ENCODE results near the gene FARP2. TPM values are rescaled to one million over a fixed set of nuclear protein-coding genes. Genes with fewer than 3 reads are reported as not detected.

The FARP2 gene
- total RNA-seq, 2 donors from 2014 or later: 30.1 to 44.2 TPM

DNA sequence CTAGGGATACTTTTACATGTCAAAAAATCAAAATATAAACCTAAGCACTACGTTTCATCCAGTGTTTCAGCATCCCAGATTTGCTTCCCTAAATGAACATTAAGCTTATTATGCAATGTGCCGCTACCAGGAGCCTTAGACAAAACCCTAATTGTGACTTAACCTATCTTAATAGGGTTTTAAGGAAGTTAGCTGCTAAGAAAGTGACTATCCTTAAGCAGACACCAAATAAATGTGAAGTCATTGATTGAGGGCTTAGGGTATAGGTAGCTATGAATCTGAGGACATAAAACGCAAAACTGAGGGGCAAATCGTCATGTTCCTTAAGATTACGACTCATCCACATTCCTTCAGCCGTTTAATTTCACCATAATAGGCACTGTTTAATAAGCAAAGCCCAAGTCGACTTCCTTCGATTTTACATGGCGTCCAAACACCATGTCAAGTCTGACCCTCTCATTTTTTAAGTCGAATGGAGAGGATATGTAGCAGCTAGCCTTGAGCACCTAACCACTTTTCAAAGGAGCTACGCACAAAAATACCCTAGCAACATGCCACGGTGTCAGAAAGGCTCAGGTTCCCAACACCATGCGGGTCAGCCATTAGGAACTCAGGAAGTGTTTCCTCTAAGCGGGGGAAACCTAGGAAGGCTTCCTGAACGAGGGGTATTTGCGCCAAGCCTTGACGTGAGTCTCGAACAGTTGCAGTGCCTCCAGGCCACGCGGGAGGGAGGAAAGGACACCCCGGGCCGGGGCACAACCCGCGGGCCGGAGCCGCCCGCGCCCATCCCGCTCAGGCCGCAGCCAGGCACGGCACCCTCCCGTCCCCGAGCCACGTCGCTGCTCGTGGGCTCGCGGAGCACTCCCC, 41.6 kb upstream of the FARP2 start:
- H3K4me1 ChIP-seq: peaks cover 49% of the 10 kb centered on the region
- peak overlapping the region; percentile 98 to 99 (median 99) for H3K27ac ChIP-seq
- H3K36me3 ChIP-seq (replicated peaks in 1 of 2; ENCODE audit: insufficient read depth in 1 of 2, low read depth in 2 of 2): no peaks in the 10 kb centered on the region
- intact Hi-C loops (cut with DNase I): no loop called here
- ATAC-seq: peak; percentile 11
- H3K27me3 ChIP-seq: no peaks in the 10 kb centered on the region
- peak overlapping the region; percentile 26 to 60 for H3K4me3 ChIP-seq
- TF ChIP-seq, protein P1, sequence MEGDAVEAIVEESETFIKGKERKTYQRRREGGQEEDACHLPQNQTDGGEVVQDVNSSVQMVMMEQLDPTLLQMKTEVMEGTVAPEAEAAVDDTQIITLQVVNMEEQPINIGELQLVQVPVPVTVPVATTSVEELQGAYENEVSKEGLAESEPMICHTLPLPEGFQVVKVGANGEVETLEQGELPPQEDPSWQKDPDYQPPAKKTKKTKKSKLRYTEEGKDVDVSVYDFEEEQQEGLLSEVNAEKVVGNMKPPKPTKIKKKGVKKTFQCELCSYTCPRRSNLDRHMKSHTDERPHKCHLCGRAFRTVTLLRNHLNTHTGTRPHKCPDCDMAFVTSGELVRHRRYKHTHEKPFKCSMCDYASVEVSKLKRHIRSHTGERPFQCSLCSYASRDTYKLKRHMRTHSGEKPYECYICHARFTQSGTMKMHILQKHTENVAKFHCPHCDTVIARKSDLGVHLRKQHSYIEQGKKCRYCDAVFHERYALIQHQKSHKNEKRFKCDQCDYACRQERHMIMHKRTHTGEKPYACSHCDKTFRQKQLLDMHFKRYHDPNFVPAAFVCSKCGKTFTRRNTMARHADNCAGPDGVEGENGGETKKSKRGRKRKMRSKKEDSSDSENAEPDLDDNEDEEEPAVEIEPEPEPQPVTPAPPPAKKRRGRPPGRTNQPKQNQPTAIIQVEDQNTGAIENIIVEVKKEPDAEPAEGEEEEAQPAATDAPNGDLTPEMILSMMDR (IDR thresholded peaks at IDR 0.05): no peak
- no peak for TF ChIP-seq POLR2A (IDR thresholded peaks at IDR 0.05)
- no peaks in the 10 kb centered on the region for H3K9me3 ChIP-seq
- 2 to 6% methylated on average over 15 to 31 of the region's 38 CpGs for WGBS, 2 donors
- DNase-seq: no peak

DNA sequence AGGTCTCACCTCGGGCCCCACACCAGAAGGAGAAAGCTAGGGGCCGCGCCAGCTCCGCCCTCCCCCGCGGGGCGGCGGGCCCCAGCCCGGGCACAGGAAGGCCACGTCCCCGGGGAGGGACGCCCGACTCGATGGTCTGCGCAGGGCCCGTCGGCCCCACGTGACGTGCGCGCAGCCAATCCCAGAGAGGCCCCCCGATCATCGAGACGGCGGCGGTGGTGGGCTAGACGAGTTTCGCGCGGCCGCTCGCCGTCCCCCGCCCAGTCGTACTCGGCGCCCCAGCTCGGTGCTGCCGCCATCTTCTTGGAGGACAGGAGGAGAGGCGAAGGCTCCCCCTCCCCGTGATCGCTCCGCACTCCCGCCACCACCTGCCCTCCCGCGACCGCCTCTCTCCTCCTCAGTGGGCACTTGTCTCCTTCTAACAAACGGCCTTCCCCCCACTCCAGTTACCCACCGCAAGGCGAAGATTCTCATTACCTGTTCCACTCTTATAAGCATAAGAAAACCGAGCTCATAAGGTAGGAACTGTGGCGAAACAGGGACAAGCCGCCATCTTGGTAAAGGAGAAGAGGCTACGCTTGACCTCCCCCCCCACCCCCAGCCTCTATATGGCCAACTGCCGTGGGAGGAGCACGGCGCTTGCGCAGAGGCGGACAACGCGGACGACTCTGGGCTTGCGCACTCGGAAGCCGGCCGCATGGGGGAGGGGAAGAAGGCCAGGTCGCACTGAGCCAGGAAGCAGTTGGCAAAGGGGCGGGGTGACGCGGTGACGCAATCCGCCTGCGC, 40.8 kb upstream of the FARP2 start, which contains the start of gene HDLBP:
HDLBP (minus strand) TSS at position 580 of the 786 bp plus-strand sequence. CDS start 48,803 bp downstream, outside the sequence.
- peaks cover 51% of the 10 kb centered on the region for H3K4me1 ChIP-seq

DNA sequence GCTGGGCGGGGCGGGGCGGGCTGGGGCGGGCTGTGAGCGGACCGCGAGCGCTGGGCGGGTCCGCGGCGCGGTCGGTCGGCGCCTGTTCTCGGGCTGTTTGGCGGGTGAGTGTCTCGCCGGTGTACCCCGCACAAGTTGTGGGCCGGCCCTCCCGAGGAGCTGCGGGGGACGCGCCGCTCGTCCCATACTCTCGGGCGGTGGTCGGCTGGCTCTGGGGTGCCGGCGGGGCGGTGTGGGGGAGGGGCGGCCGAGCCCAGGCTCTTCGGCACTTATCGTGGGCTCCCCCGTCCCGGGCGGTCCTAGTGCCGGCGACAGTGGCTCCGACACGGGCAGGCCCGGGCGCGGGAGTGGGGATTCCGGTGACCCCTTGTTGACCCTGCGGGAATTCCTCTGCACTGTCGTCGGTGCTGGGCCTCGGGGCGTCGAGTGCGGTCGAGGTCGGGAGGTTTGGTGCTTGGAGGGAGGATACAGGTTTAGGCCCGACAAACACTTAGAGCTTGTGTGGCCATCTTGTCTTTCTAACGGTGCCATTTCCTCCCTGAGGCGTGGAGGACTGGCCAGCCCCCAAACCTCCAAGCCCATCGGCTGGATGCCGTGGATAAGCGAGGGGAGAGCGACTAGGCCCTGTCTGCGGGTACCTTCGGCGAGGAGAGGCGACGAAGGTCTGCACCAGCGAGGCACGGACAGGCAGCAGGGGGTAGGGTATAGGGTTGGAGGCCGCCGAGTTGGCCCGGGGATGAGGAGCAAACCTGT, 40.0 kb upstream of the FARP2 start, which contains the start of gene SEPTIN2:
SEPTIN2 (plus strand) TSS at position 47 of the 753 bp plus-strand sequence. CDS start 8,308 bp downstream, outside the sequence.
- Histone ChIP-seq H3K27ac (peak within 1 kb of the TSS; percentile 98 to 99 (median 99)), H3K27me3 (no peaks in the 10 kb centered on the region), H3K4me3 (peak within 1 kb of the TSS; percentile 63 to 93), H3K4me1 (peaks cover 59% of the 10 kb centered on the region), H3K9me3 (no peaks in the 10 kb centered on the region), H3K36me3 (replicated peaks in 1 of 2; ENCODE audit: insufficient read depth in 1 of 2, low read depth in 2 of 2) (no peaks in the 10 kb centered on the region)
- ATAC-seq: peak; percentile 21
- peak in 1 of 4 donors; percentile 39 for DNase-seq
- TF ChIP-seq, protein P1 (IDR thresholded peaks at IDR 0.05): no peak
- peak in 2 of 3 donors; percentile 70 to 72 for TF ChIP-seq POLR2A (IDR thresholded peaks at IDR 0.05)
- intact Hi-C loops (cut with DNase I): no loop called here
- 0% methylated on average over 11 to 69 of the region's 75 CpGs for WGBS, 2 donors

More for the DNA sequence above, 40.8 kb upstream of the FARP2 start, which contains the start of gene HDLBP:
- TF ChIP-seq, protein P1 (IDR thresholded peaks at IDR 0.05): peak in 3 of 7 experiments; percentile 13 to 44 (median 28)
- peak; percentile 90 for TF ChIP-seq POLR2A (IDR thresholded peaks at IDR 0.05)
- ATAC-seq (peak; percentile 91), DNase-seq (peak; percentile 99 to 100 (median 100))
- H3K27ac ChIP-seq: peak within 1 kb of the TSS; percentile 98 to 99 (median 99)
- H3K36me3 ChIP-seq (replicated peaks in 1 of 2; ENCODE audit: insufficient read depth in 1 of 2, low read depth in 2 of 2): no peaks in the 10 kb centered on the region
- H3K4me3 ChIP-seq: peak within 1 kb of the TSS; percentile 63 to 93
- intact Hi-C loops (cut with DNase I): no loop called here
- no peaks in the 10 kb centered on the region for H3K9me3 ChIP-seq
- WGBS, 2 donors: 0% methylated on average over 5 to 70 of the region's 73 CpGs
- H3K27me3 ChIP-seq: no peaks in the 10 kb centered on the region

- intact Hi-C loops (cut with DNase I): no loop called here
- 0 to 4% methylated on average over 4 of the region's 4 CpGs for WGBS, 2 donors
- Histone ChIP-seq H3K9me3 (no peaks in the 10 kb centered on the region), H3K36me3 (replicated peaks in 1 of 2; ENCODE audit: insufficient read depth in 1 of 2, low read depth in 2 of 2) (no peaks in the 10 kb centered on the region), H3K4me1 (peaks cover 63% of the 10 kb centered on the region), H3K27ac (peak overlapping the region; percentile 98 to 99 (median 99)), H3K4me3 (peak overlapping the region; percentile 63 to 93), H3K27me3 (no peaks in the 10 kb centered on the region)
- ATAC-seq (no peak), DNase-seq (peak in 1 of 4 donors; percentile 22)
- TF ChIP-seq POLR2A (IDR thresholded peaks at IDR 0.05): no peak
- TF ChIP-seq, protein P1 (IDR thresholded peaks at IDR 0.05): no peak
Measured at GRCh38 chr2:241316825-241317224, 39.3 kb upstream of the FARP2 start.

Data from body of pancreas (tissue), 4 donors.